ENCODE measurements around the gene PUSL1. TPM values are rescaled to one million over a fixed set of nuclear protein-coding genes. Genes with fewer than 3 reads are reported as not detected.

PUSL1 gene
- total RNA-seq, 1 donor from 2014 or later: 16.2 TPM

DNA sequence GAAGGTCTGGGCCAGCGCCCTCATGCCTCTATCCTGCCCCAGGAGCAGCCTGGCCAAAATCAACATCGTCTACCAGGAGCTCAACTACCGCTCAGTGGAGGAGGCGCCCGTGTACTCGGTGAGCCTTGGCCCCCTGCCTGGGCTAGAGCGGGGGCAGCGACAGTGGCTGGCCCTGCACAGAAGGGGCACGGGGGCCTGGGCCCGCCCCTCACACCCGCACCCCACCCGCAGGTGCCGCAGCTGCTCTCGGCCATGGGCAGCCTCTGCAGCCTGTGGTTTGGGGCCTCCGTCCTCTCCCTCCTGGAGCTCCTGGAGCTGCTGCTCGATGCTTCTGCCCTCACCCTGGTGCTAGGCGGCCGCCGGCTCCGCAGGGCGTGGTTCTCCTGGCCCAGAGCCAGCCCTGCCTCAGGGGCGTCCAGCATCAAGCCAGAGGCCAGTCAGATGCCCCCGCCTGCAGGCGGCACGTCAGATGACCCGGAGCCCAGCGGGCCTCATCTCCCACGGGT is 17.3 kb upstream of the PUSL1 start:
- DNase-seq (no peak), ATAC-seq (peak; percentile 2 to 9)
- H3K27ac ChIP-seq: no peak overlapping the region
- no peaks in the 10 kb centered on the region for H3K4me1 ChIP-seq
- H3K4me3 ChIP-seq: no peak overlapping the region
- peaks cover 17% of the 10 kb centered on the region for H3K27me3 ChIP-seq (ENCODE audit: low read depth)
- TF ChIP-seq, protein P1, sequence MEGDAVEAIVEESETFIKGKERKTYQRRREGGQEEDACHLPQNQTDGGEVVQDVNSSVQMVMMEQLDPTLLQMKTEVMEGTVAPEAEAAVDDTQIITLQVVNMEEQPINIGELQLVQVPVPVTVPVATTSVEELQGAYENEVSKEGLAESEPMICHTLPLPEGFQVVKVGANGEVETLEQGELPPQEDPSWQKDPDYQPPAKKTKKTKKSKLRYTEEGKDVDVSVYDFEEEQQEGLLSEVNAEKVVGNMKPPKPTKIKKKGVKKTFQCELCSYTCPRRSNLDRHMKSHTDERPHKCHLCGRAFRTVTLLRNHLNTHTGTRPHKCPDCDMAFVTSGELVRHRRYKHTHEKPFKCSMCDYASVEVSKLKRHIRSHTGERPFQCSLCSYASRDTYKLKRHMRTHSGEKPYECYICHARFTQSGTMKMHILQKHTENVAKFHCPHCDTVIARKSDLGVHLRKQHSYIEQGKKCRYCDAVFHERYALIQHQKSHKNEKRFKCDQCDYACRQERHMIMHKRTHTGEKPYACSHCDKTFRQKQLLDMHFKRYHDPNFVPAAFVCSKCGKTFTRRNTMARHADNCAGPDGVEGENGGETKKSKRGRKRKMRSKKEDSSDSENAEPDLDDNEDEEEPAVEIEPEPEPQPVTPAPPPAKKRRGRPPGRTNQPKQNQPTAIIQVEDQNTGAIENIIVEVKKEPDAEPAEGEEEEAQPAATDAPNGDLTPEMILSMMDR (IDR thresholded peaks at IDR 0.05): no peak
- H3K9me3 ChIP-seq: no peaks in the 10 kb centered on the region
- H3K36me3 ChIP-seq: peaks cover 13% of the 10 kb centered on the region
- intact Hi-C loops (cut with DNase I): no loop called here

DNA sequence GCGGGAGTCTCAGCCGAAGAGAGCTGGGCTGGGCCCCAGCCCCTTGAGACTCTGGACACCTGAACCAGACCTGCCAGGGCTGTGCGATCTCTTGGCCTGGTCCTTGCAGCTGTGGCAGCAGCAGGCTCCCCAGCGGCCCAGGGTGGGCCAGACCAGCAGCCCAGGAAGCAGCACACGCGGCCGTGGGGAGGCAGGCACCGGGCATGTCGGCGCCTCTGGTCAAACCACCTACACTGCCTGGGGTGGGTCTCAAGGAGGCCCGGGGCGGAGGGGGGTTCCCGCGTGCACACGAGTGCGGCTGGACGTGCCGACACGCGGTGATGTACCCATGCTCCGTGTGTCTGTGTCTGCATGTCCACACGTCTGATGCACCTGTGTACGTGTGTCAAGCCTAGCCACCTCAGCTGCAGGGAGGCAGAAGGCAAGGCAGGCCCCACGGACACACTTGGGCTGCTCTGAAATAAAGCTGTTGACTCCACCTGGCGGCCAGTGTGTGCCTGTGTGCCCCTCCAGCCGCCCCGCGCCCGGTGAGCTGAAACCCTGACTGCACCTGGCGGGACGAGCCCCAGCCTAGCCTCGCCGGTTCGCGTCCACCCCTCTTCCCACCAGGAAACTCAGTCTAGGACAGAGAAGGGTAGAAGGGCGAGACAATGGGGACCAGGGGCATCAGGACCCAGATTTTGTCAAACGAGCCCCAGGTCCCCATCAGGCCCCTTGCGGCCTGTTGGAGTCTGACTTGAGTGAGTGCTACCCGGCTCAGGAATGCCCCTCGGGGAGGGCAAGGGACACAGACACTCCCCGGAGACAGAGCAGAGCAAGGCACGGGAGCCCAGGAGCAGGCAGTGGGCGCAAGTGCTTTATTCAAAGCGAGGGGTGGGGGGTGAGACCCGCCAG is 16.6 kb upstream of the PUSL1 start:
- peaks cover 10% of the 10 kb centered on the region for H3K27me3 ChIP-seq (ENCODE audit: low read depth)
- no peak overlapping the region for H3K27ac ChIP-seq
- peaks cover 14% of the 10 kb centered on the region for H3K36me3 ChIP-seq
- ATAC-seq: peak; percentile 72 to 84
- H3K4me1 ChIP-seq: no peaks in the 10 kb centered on the region
- H3K9me3 ChIP-seq: no peaks in the 10 kb centered on the region
- intact Hi-C loops (cut with DNase I): no loop called here
- TF ChIP-seq, protein P1 (IDR thresholded peaks at IDR 0.05): peak; percentile 57
- H3K4me3 ChIP-seq: no peak overlapping the region
- peak; percentile 78 for DNase-seq

DNA sequence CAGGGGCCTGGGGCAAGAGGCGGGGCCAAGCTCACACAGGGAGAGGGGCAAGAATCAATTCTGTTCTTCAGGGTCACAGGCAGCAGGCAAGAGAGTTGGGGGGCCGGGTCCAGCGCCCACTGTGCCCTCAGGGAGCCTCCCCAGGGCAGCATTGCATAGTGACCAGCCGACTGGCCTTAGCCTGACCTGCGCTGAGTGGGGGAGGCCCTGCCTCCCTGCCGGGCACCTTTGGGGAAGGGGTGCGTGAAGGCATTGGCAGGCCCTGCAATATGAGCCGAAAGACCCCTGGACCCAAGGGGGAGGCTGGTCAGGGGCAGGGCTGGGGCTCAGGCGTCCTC is 16.0 kb upstream of the PUSL1 start:
- Histone ChIP-seq H3K27ac (no peak overlapping the region), H3K27me3 (ENCODE audit: low read depth) (peaks cover 4% of the 10 kb centered on the region), H3K4me3 (no peak overlapping the region), H3K36me3 (peaks cover 14% of the 10 kb centered on the region), H3K9me3 (no peaks in the 10 kb centered on the region), H3K4me1 (no peaks in the 10 kb centered on the region)
- TF ChIP-seq, protein P1 (IDR thresholded peaks at IDR 0.05): no peak
- intact Hi-C loops (cut with DNase I): no loop called here
- DNase-seq: no peak
- ATAC-seq: no peak

DNA sequence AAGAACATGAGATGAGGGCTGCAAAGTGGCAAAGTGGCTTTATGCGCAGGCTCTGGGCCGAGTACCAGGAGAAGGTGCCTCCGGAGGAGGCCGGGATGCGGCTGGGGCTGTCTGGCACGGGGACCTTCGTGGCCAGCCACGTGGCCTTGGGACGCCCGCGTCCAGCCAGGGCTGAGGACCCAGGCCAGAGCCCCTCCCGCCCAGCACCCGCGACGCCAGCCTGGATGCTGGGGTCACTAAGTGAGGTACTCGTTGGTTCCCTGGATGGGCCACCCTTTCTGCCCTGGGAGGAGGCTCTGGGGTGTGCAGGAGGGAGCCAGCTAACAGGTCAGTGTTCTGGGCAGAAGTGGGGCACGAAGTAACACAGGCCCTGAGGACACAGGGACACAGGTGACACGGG is 15.5 kb upstream of the PUSL1 start:
- H3K4me3 ChIP-seq: no peak overlapping the region
- ATAC-seq: no peak

DNA sequence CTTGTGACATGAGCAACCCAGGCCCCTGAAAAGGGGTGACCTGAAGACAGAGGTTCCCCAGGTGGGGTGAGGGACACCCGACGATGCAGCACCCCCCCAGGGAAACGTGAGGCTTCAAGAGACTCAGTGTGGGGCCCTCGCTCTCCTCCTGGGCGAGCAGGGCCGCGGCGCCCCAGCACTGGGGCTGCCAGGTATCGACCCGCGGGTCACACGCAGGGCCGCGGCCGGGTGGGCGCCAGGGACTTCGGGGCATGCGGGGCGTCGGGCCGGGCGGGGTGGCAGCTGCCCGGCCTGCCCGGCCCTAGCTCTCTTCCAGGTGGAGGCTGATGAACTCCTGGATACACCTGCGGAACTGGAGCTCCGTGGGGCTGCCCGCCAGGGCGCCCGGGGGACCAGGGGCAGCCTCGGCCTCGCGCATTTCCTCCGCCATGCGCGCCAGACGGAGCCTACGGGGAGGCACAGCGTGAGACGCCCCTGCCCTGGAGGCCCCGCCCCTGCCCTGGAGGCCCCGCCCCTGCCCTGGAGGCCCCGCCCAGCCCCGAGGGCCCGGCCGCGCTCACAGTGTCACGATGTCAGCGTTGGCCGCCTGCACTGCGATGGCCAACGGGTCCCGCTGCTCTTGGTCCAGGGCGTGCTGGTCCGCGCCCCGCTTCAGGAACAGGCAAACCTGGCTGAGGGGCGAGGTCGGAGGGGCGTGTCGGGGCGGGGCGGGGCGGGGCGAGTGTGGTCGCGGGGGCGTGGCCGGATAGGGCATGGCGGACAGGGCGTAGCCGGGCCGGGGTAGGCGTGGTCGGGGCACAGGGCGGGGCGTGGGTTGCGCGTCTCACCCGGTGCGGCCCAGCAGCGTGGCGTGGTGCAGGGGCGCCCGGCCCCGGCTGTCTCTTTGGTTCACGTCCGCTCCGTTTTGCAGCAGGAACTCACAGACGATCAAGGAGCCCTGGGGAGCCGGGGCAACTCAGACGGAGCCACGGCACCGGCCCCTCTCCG is 14.8 kb upstream of the PUSL1 start:
- no peak for DNase-seq
- intact Hi-C loops (cut with DNase I): no loop called here

More for the DNA sequence above, 15.5 kb upstream of the PUSL1 start:
- Histone ChIP-seq H3K4me1 (no peaks in the 10 kb centered on the region), H3K9me3 (no peaks in the 10 kb centered on the region), H3K36me3 (peaks cover 14% of the 10 kb centered on the region), H3K27ac (no peak overlapping the region), H3K27me3 (ENCODE audit: low read depth) (no peaks in the 10 kb centered on the region)
- TF ChIP-seq, protein P1 (IDR thresholded peaks at IDR 0.05): no peak
- DNase-seq: no peak
- intact Hi-C loops (cut with DNase I): no loop called here

More for the DNA sequence above, 14.8 kb upstream of the PUSL1 start:
- Histone ChIP-seq H3K27ac (no peak overlapping the region), H3K27me3 (ENCODE audit: low read depth) (no peaks in the 10 kb centered on the region), H3K4me1 (no peaks in the 10 kb centered on the region), H3K9me3 (no peaks in the 10 kb centered on the region), H3K36me3 (peaks cover 14% of the 10 kb centered on the region), H3K4me3 (no peak overlapping the region)
- TF ChIP-seq, protein P1 (IDR thresholded peaks at IDR 0.05): no peak
- peak in 1 of 2 donors; percentile 7 for ATAC-seq
